Transverse colon (tissue), 4 donors: ENCODE results near the gene SEMA4G. TPM values are rescaled to one million over a fixed set of nuclear protein-coding genes. Genes with fewer than 3 reads are reported as not detected.
A peak's percentile ranks its signal among the peaks of the same experiment; 100 is the strongest.

Experiments used
- DNase-seq: peaks from one replicate; pipeline ENCODE4 v3.0.0-alpha.2; 2019
- H3K27ac ChIP-seq, 4 donors: fragments of 200-600 bp; sonication (generic); 2 replicates each; pipeline ENCODE4 v1.5.1; 2016 to 2018; ENCODE audit warnings: inconsistent platforms in 4 of 4
- H3K27me3 ChIP-seq: fragments of 200-600 bp; sonication (generic); 2 replicates; pipeline ENCODE4 v1.5.1; 2017; ENCODE audit warnings: inconsistent platforms
- H3K36me3 ChIP-seq, 4 donors: fragments of 200-600 bp; sonication (generic); 2 replicates each; pipeline ENCODE4 v1.5.1; 2017 to 2019; ENCODE audit warnings: inconsistent platforms in 4 of 4
- H3K4me1 ChIP-seq, 4 donors: fragments of 200-600 bp; sonication (generic); 2 replicates each; pipeline ENCODE4 v1.5.1; 2017 to 2020; ENCODE audit warnings: inconsistent platforms in 4 of 4
- H3K4me3 ChIP-seq, 4 donors: fragments of 200-600 bp; sonication (generic); 1 replicate in 1 of 4; 2 replicates in 3 of 4; pipeline versions ENCODE4 v1.5.1 to v1.6.1; 2017 to 2019; ENCODE audit warnings: inconsistent platforms in 4 of 4
- H3K9me3 ChIP-seq, 2 donors: fragments of 200-600 bp; sonication (generic); 2 replicates each; pipeline ENCODE4 v1.5.1; 2017 to 2019; ENCODE audit warnings: inconsistent platforms in 2 of 2
- EP300 ChIP-seq: sonication (generic); formaldehyde crosslinking; IDR thresholded peaks from one replicate; pipeline ENCODE4 v1.6.1; 2017; ENCODE audit warnings: antibody characterized with exemption, low read depth
- POLR2A ChIP-seq: fragments of 450-650 bp; IDR thresholded peaks from one replicate; pipeline ENCODE4 v1.6.1; 2016; ENCODE audit warnings: antibody characterized with exemption, mild to moderate bottlenecking, moderate library complexity
- POLR2AphosphoS5 ChIP-seq, 3 donors: sonication (generic); formaldehyde crosslinking; IDR thresholded peaks; one replicate each; pipeline ENCODE4 v1.6.1; 2016; ENCODE audit warnings: antibody characterized with exemption in 3 of 3
- WGBS, 2 donors: methylation state at CpG; one replicate each; pipeline ENCODE4 v1.1.5; 2018; ENCODE audit warnings: low coverage in 1 of 2; 5-methylcytosine and 5-hydroxymethylcytosine counted together
- in situ Hi-C, 4 donors: fragments of 200-750 bp; cut with MboI; loops; one replicate each; pipeline versions ENCODE4 v1.15.0 to v1.15.1; 2017; ENCODE audit warnings: low sequenced_read_pairs in 3 of 4, low pct_ligation_motif_present in 1 of 4, low pct_unique_long_range_greater_than_20kb in 1 of 4
- intact Hi-C: fragments of 100-400 bp; cut with DNase I; formaldehyde crosslinking; loops from one replicate; pipeline ENCODE4 v1.15.1; 2023; ENCODE audit warnings: low total_unique reads
- total RNA-seq, 4 donors: library from RNA; depleted of rRNA; stranded (reverse); fragments of >200 nt; gene quantifications; one replicate each; pipeline ENCODE4 v1.1.0, GENCODE V29; 2016
- TF ChIP-seq, protein P1 (sequence below), 5 experiments: fragments of 200-600 bp in 3 of 5; fragments of 450-650 bp in 2 of 5; sonication (generic) in 3 of 5; IDR thresholded peaks; 1 replicate in 2 of 5; 2 replicates in 3 of 5; pipeline ENCODE4 v1.5.1; 2016 to 2017; ENCODE audit warnings: antibody characterized with exemption in 5 of 5, inconsistent platforms in 3 of 5, mild to moderate bottlenecking in 2 of 5, moderate library complexity in 1 of 5

SEMA4G gene
- total RNA-seq, 4 donors from 2014 or later = 94.0 to 221 (median 121) TPM

DNA sequence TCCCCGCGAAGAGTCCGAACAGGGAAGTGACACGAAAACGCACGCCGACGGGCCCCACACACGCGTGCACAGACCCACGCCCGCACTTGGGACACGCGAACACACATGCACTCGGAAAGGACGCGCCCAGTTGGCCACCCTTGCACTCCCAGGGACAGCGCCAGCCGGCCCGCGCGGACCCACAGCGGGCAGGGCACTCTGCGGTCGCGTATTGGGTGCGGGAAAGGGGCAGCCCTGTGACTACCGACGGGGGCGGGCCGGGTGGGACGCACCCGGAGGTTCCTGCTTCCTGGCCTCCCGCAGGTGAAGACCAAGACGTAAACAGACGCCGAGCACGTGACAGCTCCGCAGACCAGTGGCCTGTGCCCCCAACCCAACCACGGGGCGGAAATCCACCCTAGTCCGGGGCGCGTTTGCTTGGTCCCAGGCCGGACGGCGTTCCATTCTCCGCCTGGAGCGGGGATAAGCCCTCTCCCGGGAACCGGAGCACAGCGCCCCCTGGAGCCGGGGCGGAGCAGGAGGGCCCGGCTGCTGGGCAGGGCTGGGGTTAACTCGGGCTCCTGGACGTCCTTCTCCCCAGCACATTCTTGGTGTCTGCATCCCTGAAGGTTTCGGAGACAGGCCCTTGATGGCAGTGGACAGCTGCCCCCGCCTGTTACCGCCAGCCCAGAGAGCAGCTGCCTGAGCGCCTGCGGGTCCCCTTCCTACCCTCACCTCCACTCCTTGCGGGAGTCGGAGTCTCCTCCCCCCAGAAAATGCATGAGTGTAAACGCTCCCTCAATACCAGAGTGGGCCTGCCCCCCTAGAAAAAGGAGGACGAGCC lies 28.3 kb downstream of the SEMA4G start:
- Histone ChIP-seq H3K4me3 (peak overlapping the region; percentile 46 to 77 (median 67)), H3K27me3 (no peaks in the 10 kb centered on the region), H3K27ac (peak overlapping the region; percentile 94 to 98 (median 97)), H3K36me3 (peaks cover 0 to 6% (median 0%) of the 10 kb centered on the region in 4 donors), H3K9me3 (no peaks in the 10 kb centered on the region), H3K4me1 (peaks cover 14 to 48% (median 43%) of the 10 kb centered on the region in 4 donors)
- 0% methylated on average over 5 to 34 of the region's 66 CpGs for WGBS, 2 donors
- DNase-seq = peak; percentile 88
- intact Hi-C loops = no loop called here
- in situ Hi-C loops = no loop called here
- TF ChIP-seq POLR2A = peak; percentile 70
- TF ChIP-seq EP300 = no peak
- TF ChIP-seq POLR2AphosphoS5 (IDR thresholded peaks at IDR 0.05) = peak; percentile 18 to 72 (median 49)
- TF ChIP-seq, protein P1, sequence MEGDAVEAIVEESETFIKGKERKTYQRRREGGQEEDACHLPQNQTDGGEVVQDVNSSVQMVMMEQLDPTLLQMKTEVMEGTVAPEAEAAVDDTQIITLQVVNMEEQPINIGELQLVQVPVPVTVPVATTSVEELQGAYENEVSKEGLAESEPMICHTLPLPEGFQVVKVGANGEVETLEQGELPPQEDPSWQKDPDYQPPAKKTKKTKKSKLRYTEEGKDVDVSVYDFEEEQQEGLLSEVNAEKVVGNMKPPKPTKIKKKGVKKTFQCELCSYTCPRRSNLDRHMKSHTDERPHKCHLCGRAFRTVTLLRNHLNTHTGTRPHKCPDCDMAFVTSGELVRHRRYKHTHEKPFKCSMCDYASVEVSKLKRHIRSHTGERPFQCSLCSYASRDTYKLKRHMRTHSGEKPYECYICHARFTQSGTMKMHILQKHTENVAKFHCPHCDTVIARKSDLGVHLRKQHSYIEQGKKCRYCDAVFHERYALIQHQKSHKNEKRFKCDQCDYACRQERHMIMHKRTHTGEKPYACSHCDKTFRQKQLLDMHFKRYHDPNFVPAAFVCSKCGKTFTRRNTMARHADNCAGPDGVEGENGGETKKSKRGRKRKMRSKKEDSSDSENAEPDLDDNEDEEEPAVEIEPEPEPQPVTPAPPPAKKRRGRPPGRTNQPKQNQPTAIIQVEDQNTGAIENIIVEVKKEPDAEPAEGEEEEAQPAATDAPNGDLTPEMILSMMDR (IDR thresholded peaks at IDR 0.05) = peak; percentile 90 to 98 (median 93)

DNA sequence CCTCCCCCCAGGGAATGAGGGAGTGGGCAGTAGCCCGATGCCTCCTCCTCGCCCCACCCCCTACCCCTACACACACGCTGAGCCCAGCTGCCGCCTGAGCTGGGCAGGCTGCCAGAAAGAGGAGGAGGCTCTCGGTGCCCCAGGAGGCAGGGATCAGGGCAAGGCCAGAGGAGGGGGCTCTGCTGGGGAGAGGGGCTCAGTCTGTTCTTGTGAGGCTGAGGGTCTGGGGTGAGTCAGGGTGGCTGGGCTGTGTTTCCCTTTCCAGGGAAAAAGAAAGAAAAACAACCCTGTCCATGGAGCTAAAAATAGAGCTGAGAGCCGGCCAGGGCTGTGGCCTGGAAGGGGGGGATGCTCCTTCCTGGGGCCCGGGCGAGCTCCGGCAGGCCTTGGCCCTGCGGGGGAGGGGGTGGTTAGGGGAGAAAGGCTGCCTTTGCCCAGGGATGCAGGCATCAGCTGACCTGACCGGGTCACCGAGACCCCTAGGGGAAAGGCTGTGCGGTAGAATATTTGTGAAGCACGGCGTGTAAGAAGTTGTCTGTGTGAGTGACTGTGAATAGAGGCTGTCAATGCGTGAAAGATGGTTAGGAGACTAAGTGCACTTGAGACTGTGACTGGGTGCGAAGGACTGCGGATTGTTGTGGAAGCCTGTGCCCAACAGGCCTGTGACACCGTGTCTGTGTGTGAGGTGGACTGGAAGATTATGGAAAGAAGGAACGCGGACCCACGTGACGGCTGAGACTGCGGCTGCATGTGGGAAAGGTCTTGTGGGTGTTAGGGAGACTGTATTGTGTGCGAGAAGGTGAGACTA lies 29.1 kb downstream of the SEMA4G start:
- in situ Hi-C loops (no loop called here), intact Hi-C loops (no loop called here)
- TF ChIP-seq POLR2AphosphoS5 (IDR thresholded peaks at IDR 0.05) (peak in 1 of 3 donors; percentile 5), POLR2A (no peak)
- peak overlapping the region; percentile 94 to 98 (median 97) for H3K27ac ChIP-seq
- no peaks in the 10 kb centered on the region for H3K9me3 ChIP-seq
- peaks cover 14 to 49% (median 44%) of the 10 kb centered on the region in 4 donors for H3K4me1 ChIP-seq
- no peaks in the 10 kb centered on the region for H3K27me3 ChIP-seq
- DNase-seq = peak; percentile 90
- peak overlapping the region; percentile 46 to 77 (median 67) for H3K4me3 ChIP-seq
- H3K36me3 ChIP-seq = peaks cover 0 to under 1% (median under 1%) of the 10 kb centered on the region in 4 donors
- WGBS, 2 donors = 3 to 4% methylated on average over 6 to 25 of the region's 25 CpGs

DNA sequence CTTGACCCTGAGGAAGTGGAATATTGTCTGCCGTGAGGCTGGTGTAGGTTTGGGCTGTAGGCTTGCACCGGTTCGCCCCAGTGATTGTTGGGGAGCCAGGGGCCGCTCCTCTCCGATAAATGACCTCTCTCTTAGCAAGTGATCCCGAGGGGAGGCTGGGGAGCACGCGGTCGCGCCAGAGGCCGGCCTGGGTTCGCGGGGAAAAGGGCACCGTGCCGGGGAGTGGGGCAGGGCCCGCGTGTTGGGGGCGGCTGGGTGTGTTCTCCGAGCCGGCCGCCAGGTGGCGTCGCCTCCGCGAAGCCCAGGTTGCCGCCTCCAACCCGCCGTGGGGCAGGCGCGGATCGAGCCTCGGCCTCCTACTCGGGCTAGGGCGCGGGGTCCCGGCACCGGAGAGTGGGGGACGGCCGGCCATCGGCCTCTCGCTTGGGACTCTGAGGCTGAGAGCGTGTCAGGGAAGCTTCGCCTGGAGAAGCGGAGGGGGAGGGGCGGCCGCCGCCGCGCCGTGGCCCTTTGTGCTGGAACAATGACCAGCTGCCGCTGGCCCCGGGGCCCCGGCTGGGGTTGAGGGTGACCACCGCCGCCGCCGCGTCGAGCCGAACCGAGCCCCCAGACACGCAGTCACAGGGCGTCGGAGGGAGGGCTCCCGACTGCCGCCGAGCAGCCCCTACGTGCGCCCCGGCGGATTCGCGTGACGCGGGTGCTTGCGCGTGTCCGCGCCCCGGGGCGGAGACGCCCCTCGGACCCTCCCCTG lies 29.9 kb downstream of the SEMA4G start:
- no peaks in the 10 kb centered on the region for H3K27me3 ChIP-seq
- intact Hi-C loops (no loop called here), in situ Hi-C loops (no loop called here)
- no peaks in the 10 kb centered on the region for H3K9me3 ChIP-seq
- peaks cover 14 to 49% (median 44%) of the 10 kb centered on the region in 4 donors for H3K4me1 ChIP-seq
- peak overlapping the region; percentile 94 to 98 (median 97) for H3K27ac ChIP-seq
- DNase-seq = peak; percentile 84
- 1% methylated on average over 48 of the region's 83 CpGs; no CpG with 5 or more reads in 1 of the 2 donors for WGBS, 2 donors
- H3K4me3 ChIP-seq = peak overlapping the region; percentile 46 to 77 (median 67)
- peaks cover 0 to 8% (median 0%) of the 10 kb centered on the region in 4 donors for H3K36me3 ChIP-seq
- TF ChIP-seq, protein P1 (IDR thresholded peaks at IDR 0.05) = peak; percentile 96 to 99 (median 98)
- TF ChIP-seq POLR2A (peak; percentile 76), EP300 (no peak), POLR2AphosphoS5 (IDR thresholded peaks at IDR 0.05) (peak; percentile 64 to 88 (median 88))

DNA sequence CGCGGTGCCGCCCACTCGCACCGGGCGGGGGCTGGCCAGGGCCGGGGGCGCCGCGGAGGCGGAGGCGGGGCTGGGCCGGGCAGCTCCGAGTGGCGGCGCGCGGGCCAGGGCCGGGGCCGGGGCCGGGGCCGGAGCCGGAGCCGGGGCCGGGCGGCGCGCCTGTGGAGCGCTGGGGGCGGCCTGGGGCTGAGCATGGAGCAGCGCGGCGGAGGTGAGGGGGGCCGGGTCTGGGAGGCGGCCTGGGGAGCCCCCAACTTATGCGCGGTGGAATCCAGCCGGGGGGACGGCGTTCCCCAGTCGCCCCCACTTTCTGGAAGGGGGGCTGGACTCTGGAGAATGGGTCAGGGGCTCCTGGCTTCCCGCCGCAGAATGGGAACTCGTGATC lies 30.4 kb downstream of the SEMA4G start, which contains the start of gene LZTS2:
Gene LZTS2, plus strand, starts transcription at position 67 of the 385 bp plus-strand sequence. CDS start 2,731 bp downstream, outside the sequence.
- no peak for DNase-seq
- H3K27ac ChIP-seq = peak within 1 kb of the TSS; percentile 94 to 98 (median 97)
- TF ChIP-seq EP300 = no peak
- no peak for TF ChIP-seq POLR2AphosphoS5 (IDR thresholded peaks at IDR 0.05)
- no peak for TF ChIP-seq POLR2A
- TF ChIP-seq, protein P1 (IDR thresholded peaks at IDR 0.05) = no peak
- peaks cover 0 to 9% (median 0%) of the 10 kb centered on the region in 4 donors for H3K36me3 ChIP-seq
- no peaks in the 10 kb centered on the region for H3K27me3 ChIP-seq
- in situ Hi-C loops = no loop called here
- no peaks in the 10 kb centered on the region for H3K9me3 ChIP-seq
- peaks cover 14 to 49% (median 44%) of the 10 kb centered on the region in 4 donors for H3K4me1 ChIP-seq
- peak within 1 kb of the TSS; percentile 66 to 77 (median 72) for H3K4me3 ChIP-seq
- 7% methylated on average over 22 of the region's 44 CpGs; no CpG with 5 or more reads in 1 of the 2 donors for WGBS, 2 donors
- intact Hi-C loops = no loop called here
